ENCODE measurements around the gene ACER2.

The ACER2 gene

GRCh38 chr9:19493876-19494275 is 85.1 kb downstream of the ACER2 start:
- FAIRE-seq, result no peak
- no peak for TF ChIP-seq POLR2AphosphoS5 (IDR thresholded peaks at IDR 0.05; ENCODE audit: low read depth, low read length)
- TF ChIP-seq POLR2A (IDR thresholded peaks at IDR 0.05; ENCODE audit: low read depth, low read length), result no peak
- no peak for TF ChIP-seq TAF1 (IDR thresholded peaks at IDR 0.05; ENCODE audit: borderline replicate concordance, low read depth, low read length)
- DNase-seq (ENCODE audit: insufficient read length), result no peak

- no peak for TF ChIP-seq POLR2A (IDR thresholded peaks at IDR 0.05; ENCODE audit: low read depth, low read length)
- TF ChIP-seq POLR2AphosphoS5 (IDR thresholded peaks at IDR 0.05; ENCODE audit: low read depth, low read length), result no peak
- no peak for TF ChIP-seq TAF1 (IDR thresholded peaks at IDR 0.05; ENCODE audit: borderline replicate concordance, low read depth, low read length)
- FAIRE-seq (no peak), DNase-seq (ENCODE audit: insufficient read length) (no peak)
Measured at GRCh38 chr9:19495186-19496028, 86.6 kb downstream of the ACER2 start.

GRCh38 chr9:19496321-19497050 is 87.7 kb downstream of the ACER2 start:
- no peak for DNase-seq (ENCODE audit: insufficient read length)
- no peak for FAIRE-seq
- TF ChIP-seq POLR2A (IDR thresholded peaks at IDR 0.05; ENCODE audit: low read depth, low read length) (no peak), TAF1 (IDR thresholded peaks at IDR 0.05; ENCODE audit: borderline replicate concordance, low read depth, low read length) (no peak), POLR2AphosphoS5 (IDR thresholded peaks at IDR 0.05; ENCODE audit: low read depth, low read length) (no peak)

- FAIRE-seq (no peak), DNase-seq (ENCODE audit: insufficient read length) (no peak)
Measured at GRCh38 chr9:19497276-19497675, 88.5 kb downstream of the ACER2 start.

GRCh38 chr9:19498015-19498414 is 89.2 kb downstream of the ACER2 start:
- TF ChIP-seq TAF1 (IDR thresholded peaks at IDR 0.05; ENCODE audit: borderline replicate concordance, low read depth, low read length) (no peak), POLR2A (IDR thresholded peaks at IDR 0.05; ENCODE audit: low read depth, low read length) (no peak), POLR2AphosphoS5 (IDR thresholded peaks at IDR 0.05; ENCODE audit: low read depth, low read length) (no peak)
- FAIRE-seq, result no peak
- no peak for DNase-seq (ENCODE audit: insufficient read length)

More at GRCh38 chr9:19497276-19497675, 88.5 kb downstream of the ACER2 start:
- TF ChIP-seq POLR2A (IDR thresholded peaks at IDR 0.05; ENCODE audit: low read depth, low read length) (no peak), TAF1 (IDR thresholded peaks at IDR 0.05; ENCODE audit: borderline replicate concordance, low read depth, low read length) (no peak), POLR2AphosphoS5 (IDR thresholded peaks at IDR 0.05; ENCODE audit: low read depth, low read length) (no peak)
